DND-41 (cell line): Measurements from ENCODE around the gene MYH14.

Experiments
- EZH2 ChIP-seq: IDR thresholded peaks from 3 replicates; pipeline ENCODE4 v1.6.1; 2012; ENCODE audit warnings: borderline replicate concordance, low read depth, mild to moderate bottlenecking, moderate library complexity, low read length, inconsistent platforms; ENCODE audit not compliant: severe bottlenecking
- TF ChIP-seq, protein P1 (sequence below): IDR thresholded peaks from 2 replicates; pipeline ENCODE4 v1.5.1; 2012; ENCODE audit warnings: borderline replicate concordance, low read length, moderate library complexity, mild to moderate bottlenecking; ENCODE audit not compliant: poor library complexity, severe bottlenecking; ENCODE audit errors: extremely low read depth

DNA sequence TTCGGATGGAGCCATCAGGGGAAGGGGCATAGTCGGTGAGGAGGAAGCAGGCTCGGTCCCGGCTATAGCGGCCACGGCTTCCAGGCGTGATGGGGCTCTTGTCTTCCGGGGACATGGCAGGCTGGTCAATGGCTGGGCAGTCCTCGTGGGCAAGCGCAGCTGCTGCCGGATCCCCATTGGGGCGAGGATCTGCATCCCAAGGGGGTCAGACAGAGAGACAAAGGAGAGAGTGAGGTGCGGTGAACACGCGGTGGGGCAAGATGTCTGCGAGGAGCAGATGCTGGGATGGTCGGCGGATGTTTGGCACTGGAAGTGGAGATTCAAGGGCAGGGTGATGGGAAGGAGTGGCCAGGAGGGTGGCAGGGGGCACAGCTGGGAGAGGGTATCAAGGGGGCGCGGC is 117.2 kb downstream of the MYH14 start:
- TF ChIP-seq EZH2, result no peak
- TF ChIP-seq, protein P1, sequence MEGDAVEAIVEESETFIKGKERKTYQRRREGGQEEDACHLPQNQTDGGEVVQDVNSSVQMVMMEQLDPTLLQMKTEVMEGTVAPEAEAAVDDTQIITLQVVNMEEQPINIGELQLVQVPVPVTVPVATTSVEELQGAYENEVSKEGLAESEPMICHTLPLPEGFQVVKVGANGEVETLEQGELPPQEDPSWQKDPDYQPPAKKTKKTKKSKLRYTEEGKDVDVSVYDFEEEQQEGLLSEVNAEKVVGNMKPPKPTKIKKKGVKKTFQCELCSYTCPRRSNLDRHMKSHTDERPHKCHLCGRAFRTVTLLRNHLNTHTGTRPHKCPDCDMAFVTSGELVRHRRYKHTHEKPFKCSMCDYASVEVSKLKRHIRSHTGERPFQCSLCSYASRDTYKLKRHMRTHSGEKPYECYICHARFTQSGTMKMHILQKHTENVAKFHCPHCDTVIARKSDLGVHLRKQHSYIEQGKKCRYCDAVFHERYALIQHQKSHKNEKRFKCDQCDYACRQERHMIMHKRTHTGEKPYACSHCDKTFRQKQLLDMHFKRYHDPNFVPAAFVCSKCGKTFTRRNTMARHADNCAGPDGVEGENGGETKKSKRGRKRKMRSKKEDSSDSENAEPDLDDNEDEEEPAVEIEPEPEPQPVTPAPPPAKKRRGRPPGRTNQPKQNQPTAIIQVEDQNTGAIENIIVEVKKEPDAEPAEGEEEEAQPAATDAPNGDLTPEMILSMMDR, result no peak
